HG02943 (cell line): ENCODE measurements around the gene FREY1.
A peak's percentile ranks its signal among the peaks of the same experiment; 100 is the strongest.
"Not testable (repeated sequence)": the region's sequence is repeated elsewhere in the genome, so short reads cannot be mapped to it uniquely, and the experiment has no call there.

Experiments used
- ATAC-seq: cut with Tn5 transposase; IDR thresholded peaks from one replicate; pipeline ENCODE4 v1.9.1; 2021; ENCODE audit warnings: mild to moderate bottlenecking, low read depth, moderate library complexity; ENCODE audit not compliant: unreplicated experiment

FREY1 gene

GRCh38 chr11:45917623-45918330 is 10.7 kb upstream of the FREY1 start, which contains the start of gene PEX16:
Gene PEX16 (minus strand): TSS chr11:45917877. CDS start chr11:45917811, 66 bp downstream.
- peak; percentile 80 for ATAC-seq

GRCh38 chr11:45917286-45917622 is 10.2 kb upstream of the FREY1 start:
- no peak for ATAC-seq

GRCh38 chr11:45915446-45915845 is 8.4 kb upstream of the FREY1 start:
- ATAC-seq: no peak

- no peak for ATAC-seq
These were observed 7.0 kb upstream of the FREY1 start for GRCh38 chr11:45913942-45914635.

- ATAC-seq: no peak
These were observed 6.4 kb upstream of the FREY1 start for GRCh38 chr11:45913514-45913913.

GRCh38 chr11:45910623-45911022 is 3.6 kb upstream of the FREY1 start:
- no peak for ATAC-seq

GRCh38 chr11:45909594-45910475 is 2.8 kb upstream of the FREY1 start:
- ATAC-seq: no peak

GRCh38 chr11:45907911-45908370 is 870 bp upstream of the FREY1 start:
- no peak for ATAC-seq

GRCh38 chr11:45906096-45906682 is 882 bp downstream of the FREY1 start:
- ATAC-seq: no peak

- not testable (repeated sequence) for ATAC-seq
These were observed 1.5 kb downstream of the FREY1 start for GRCh38 chr11:45905576-45905975.

GRCh38 chr11:45905095-45905494 is 2.0 kb downstream of the FREY1 start:
- no peak for ATAC-seq

GRCh38 chr11:45904309-45904915 is 2.7 kb downstream of the FREY1 start:
- ATAC-seq: no peak

GRCh38 chr11:45902452-45903380 is 4.4 kb downstream of the FREY1 start:
- ATAC-seq: no peak

GRCh38 chr11:45901626-45902025 is 5.4 kb downstream of the FREY1 start:
- ATAC-seq: no peak

GRCh38 chr11:45900916-45901617 is 6.0 kb downstream of the FREY1 start:
- no peak for ATAC-seq

GRCh38 chr11:45900175-45900800 is 6.8 kb downstream of the FREY1 start:
- ATAC-seq: not testable (repeated sequence)

GRCh38 chr11:45899448-45900174 is 7.5 kb downstream of the FREY1 start:
- no peak for ATAC-seq

- no peak for ATAC-seq
These were observed 8.0 kb downstream of the FREY1 start for GRCh38 chr11:45899086-45899447.
